NCI-H187 treated with DMSO at 0.1 percent for 48 hours (cell line): Measurements from ENCODE around the gene GBA3.

Source experiments
- DNase-seq: peaks from one replicate; lab custom pipeline; 2025; lab: John Stamatoyannopoulos, UW

Gene GBA3

DNA sequence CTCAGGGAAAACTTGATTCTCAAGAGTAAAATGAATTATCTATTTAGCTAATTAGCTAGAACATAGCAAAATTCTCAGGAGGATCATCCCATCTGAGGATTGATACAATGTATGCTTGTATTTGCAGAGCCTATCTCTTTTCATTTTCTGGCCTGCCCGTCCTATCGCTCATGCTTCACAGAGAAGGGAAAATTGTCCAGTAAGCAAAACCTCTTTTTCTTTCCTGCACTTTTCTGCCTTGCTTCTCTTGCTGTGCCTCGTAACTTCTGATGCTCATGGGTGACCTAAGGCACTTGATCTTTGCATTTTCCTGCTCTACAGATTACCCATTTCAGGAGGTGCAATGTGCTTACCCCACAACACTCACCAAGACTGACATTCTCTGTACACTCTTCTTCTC is 88.1 kb downstream of the GBA3 start:
- DNase-seq, result no peak

DNA sequence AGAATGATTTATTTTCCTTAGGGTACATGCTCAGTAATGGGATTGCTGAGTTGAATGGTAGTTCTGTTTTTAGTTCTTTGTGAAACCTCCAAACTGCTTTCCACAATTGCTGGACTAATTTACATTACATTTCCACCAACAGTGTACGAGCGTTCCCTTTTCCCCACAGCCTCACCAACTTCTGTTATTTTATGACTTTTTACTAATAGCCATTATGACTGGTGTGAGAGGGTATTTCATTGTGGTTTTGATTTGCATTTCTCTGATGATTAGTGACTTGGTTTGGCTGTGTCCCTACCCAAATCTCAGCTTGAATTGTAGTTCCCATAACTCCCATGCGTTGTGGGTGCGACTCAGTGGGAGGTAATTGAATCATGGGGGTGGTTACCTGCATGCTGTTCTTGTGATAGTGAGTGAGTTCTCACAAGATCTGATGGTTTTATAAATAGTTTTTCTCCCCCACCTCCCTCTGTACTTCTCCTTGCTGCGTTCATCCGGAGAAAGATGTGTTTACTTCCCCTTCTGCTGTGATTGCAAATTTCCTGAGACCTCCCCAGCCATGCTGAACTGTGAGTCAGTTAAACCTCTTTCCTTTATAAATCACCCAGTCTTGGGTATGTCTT is 95.1 kb downstream of the GBA3 start:
- no peak for DNase-seq

DNA sequence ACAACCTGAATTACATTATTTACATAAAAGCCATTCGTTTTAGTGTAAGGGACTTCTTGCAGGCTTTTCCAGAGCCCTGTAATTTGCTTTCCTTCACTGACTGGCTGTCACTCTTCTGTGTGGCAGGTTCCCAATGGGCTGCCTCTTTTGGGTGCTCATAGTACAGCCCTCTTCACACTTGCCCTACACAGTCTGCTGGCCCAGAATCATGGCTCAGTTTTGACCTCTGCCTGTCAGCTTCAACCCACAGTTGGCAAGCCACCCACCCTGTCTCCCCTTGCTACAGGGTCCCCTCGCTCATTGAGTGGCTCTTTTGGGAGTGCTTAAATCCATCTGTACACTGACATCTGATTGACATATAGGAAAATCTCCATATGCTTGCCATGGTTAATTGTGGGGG is 97.9 kb downstream of the GBA3 start:
- no peak for DNase-seq

DNA sequence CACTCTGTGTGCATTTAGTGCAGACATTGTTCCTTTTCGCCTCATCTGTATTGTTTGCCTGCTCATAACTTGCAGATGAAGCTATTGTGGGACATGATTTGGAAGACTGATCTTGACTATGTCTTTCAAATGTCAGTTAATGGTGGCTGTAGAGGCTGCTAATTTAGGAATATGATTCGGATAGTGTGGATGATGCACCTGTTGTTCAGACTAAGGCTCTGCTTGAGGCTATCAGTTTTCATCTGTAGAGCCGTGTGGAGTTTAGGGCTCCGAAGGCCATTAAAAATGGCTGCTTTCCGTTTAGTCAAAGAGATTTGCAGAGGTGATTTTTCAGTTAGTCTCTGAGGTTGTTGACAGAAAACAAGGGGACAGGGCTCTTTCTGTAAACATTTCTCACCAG is 102.0 kb downstream of the GBA3 start:
- DNase-seq, result no peak

DNA sequence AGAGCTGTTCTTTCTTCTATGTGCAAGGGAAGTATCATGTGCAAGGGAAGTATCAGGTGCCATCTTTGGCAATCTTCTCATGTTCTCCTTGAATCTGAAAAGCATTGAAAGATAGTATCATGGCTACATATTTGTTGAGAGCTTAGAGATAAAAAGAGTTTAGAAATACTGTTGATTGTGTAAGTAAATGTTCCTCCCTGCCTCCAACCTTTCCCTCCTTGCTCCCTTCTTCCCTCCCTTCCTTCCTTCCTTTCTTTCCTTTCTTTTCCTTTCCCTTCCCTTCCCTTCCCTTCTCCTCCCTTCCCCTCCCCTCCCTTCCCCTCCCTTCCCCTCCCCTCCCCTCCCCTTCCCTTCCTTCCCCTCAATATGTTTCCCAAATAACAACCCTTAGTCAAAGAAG is 108.7 kb downstream of the GBA3 start:
- DNase-seq, result no peak

DNA sequence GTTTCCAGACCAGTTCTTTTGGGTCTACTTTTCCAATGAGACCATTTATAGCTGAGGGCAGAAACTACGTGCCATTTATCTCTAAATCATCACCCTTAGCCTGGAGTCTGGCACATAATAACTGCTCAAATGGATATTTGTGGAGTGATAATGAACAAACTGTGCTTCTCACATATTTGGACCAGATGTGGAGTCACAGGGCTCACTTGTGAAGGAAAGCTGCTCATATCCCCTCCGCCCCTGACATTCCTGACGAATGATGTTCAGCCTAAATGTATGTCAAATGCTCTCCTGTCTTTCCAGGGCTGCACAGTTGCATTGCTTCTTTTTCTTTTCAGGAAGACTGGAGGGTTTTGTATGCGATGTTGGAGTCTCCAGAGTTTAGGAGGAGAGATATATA is 110.1 kb downstream of the GBA3 start:
- DNase-seq, result no peak

DNA sequence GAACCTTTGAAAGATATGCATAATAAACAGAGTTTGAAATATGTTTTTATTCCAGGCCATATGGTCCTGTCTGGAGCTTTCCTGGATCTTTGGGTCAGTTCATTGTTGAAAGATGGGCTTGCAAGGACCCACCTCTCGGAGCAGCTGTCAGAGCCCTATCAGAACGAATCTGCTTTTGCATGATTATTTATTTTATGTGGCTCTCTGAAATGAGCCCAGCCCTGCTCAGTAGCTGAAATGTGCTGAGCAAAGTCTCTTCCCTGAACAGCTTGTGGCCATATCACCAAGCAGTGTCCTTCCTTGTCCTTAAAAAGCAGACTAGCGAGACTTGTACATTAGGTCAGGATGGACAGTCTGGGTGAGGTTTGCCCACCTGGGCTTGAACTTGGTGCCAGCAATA is 110.8 kb downstream of the GBA3 start:
- DNase-seq, result no peak

DNA sequence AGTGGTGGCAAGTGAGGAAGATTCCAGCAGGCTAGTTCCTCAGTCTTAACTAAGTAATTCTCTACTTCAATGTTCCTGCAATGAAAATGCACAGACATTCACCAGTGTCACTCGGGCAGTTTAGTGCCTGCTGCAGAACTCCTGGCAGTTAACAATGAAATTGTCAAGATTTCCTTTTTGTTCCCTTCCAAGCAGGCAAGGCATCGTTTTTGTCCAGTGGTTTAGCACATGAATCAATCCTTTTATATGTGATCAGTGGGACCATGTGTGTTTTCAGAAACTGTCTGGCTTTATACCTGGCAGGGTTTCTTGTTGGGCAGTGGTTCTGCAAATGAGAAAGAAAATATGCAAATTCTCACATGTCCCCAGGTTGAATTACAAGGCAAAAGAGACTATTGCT is 122.2 kb downstream of the GBA3 start:
- no peak for DNase-seq

DNA sequence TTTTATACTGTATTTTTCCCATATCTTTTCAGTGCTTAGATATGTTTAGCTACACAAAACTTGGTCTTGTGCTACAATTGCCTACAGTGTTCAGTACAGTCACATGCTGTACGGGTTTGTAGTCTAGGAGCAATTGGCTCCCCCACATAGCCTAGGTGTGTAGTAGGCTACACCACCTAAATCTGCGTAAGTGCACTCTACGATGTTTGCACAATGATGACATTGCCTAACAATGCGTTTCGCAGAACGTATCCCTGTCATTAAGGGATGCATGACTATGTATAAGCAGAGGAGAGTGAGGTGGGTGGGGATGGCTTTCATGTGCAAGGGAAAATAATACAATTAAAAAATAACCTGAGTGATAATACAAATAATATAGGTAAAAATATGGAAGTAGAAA is 131.4 kb downstream of the GBA3 start:
- DNase-seq, result no peak

DNA sequence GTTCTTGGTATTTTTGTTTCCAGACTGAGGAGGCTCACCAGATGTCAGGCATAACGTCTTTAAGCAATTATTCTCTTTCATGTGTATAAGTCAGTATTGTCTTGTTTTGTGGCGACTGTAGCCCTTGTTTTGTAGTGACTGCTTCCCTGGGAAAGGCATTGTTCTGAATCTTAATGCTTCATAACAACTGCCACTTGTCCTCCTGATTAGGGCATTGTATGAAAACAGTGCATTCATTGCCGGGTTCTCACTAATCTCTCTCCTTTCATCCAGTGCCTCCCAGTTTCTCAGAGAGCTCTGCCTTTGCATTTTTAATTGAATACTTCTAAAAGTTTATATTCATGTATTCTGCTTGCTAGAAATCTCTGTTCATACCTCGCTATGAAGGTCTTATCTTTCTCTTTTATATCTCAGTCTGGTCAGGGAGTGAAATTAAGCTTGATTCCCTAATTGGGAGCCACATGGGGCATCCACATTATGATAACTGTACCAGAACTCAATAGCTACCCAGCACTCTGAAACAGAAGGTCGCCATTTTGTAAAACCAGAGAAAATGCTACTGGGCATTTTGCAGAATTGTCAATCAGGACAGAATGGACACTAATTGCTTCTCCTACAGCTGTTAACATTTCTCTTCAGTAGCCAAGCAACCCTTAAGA is 149.8 kb downstream of the GBA3 start:
- DNase-seq, result no peak

DNA sequence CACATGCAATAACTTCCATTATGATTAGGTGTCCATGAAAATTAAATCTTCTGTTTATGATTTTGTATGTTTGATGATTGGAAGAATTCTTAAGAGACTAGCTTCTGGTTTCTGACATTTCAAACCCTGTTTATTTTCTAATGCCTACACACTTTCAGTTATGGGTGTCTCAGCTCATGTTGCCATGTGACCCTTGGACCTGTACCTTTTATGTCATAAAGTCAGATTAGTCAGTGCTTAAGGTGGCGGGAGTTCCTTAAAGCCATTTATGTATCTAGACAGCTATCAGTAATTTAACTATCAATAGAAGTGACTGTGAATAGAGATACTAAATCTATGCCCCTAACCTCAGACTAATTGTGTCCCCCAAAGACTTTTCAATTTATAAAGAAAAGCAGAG is 155.6 kb downstream of the GBA3 start:
- DNase-seq, result no peak

DNA sequence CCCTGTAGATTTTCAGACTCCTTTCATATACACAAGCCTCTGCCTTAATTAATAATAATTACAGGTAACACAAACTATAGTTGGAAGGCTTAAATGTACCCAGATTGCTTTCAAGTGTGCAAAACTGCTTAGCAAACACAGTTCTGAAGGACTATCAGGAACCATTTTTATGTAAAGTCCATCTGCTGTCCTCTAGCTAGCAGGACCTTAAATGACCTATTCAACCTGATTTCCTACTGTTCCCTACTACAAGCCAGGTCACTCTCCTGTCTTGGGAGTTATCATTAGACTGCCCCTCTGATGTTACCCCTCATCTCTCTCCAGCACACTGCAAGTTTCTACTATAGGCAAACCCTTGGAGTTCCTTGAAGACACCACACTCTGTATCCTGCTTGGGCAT is 157.3 kb downstream of the GBA3 start:
- DNase-seq, result no peak

DNA sequence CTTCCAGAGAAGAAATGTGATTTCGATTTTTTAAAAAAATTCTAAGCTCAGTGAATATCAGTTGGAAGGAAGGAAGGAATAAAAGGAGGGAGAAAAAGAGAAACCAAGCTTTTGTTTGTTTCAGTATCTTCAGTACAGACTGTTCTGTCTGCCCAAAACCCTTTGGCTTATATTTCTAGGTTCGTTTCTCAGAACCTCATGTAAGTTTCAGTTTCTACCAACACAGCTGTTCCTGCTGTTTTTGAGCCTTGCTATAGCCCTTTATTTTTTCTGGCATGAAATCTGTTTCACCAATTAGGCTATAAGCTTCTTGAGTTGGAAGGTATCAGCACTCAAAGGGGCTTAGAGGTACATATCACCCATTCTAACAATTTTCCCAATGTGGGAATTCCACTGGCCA is 157.9 kb downstream of the GBA3 start:
- no peak for DNase-seq

DNA sequence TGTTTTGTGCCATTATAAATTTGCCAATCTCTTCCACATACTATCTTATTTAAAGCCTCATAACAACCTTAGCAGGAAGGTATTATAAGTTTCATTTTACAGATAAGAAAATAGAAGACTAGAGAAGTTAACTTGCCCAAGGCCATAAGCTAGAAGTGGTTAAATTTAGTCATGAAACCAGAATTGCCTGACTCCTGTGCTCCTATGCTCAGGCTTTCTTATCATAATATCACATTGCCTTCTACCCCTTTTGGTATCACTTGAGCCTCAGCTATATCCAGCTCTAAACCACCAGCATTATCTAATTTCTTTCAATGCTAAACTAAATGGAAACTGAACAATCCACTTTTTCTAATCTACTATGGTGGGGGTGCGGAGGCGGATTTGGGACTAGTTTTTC is 164.7 kb downstream of the GBA3 start:
- DNase-seq, result no peak

DNA sequence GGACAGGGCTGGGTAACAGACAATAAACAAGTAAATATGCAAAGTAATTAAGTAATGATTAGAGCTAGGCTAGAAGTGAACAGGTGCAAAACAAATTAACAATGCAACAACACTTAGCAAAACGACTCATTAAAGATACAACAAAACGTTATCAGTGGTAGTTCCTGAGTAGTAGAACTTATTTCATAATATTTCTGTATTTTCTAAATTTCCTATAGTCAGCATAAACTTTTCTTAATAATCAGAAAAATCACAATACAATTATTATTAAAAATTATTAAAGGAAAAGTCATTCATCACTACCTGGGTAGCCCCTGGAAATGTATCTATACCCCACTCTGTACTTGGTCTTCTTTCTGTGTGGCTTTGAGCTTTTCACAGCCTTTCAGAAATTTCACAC is 166.6 kb downstream of the GBA3 start:
- DNase-seq, result no peak
